ENCODE results near the gene CDH20. TPM values are rescaled to one million over a fixed set of nuclear protein-coding genes. Genes with fewer than 3 reads are reported as not detected.

Gene CDH20
- total RNA-seq, 2 donors from 2014 or later = not detected

DNA sequence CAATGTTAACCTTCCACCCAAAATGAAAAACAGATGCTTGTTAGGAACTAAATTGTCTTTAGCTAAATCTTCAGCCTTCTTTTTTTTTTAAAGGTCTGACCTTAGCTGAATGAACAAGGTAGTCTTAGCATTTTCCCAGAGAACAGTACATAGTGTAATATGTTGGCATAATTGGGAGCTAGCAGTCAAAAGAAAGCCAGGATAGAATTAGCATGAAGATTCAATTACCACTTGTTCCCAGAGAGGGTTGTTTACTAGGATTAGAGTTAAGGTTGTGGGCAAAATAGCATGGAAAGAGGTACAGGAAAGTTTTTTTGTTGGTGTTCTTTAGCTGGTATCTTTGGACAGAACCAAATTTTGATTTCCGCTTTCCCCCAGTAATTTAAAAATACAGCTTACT, 6.9 kb downstream of the CDH20 start:
- no peak overlapping the region for H3K27ac ChIP-seq
- H3K9ac ChIP-seq (ENCODE audit: low read depth in 2 of 2, low read length in 2 of 2) = no peak overlapping the region
- no peak overlapping the region for H3K4me3 ChIP-seq
- DNase-seq = no peak
- intact Hi-C loops (cut with DNase I) = no loop called here
- H3K27me3 ChIP-seq = no peaks in the 10 kb centered on the region
- H3K36me3 ChIP-seq = no peaks in the 10 kb centered on the region
- H3K4me1 ChIP-seq = no peaks in the 10 kb centered on the region
- TF ChIP-seq, protein P1, sequence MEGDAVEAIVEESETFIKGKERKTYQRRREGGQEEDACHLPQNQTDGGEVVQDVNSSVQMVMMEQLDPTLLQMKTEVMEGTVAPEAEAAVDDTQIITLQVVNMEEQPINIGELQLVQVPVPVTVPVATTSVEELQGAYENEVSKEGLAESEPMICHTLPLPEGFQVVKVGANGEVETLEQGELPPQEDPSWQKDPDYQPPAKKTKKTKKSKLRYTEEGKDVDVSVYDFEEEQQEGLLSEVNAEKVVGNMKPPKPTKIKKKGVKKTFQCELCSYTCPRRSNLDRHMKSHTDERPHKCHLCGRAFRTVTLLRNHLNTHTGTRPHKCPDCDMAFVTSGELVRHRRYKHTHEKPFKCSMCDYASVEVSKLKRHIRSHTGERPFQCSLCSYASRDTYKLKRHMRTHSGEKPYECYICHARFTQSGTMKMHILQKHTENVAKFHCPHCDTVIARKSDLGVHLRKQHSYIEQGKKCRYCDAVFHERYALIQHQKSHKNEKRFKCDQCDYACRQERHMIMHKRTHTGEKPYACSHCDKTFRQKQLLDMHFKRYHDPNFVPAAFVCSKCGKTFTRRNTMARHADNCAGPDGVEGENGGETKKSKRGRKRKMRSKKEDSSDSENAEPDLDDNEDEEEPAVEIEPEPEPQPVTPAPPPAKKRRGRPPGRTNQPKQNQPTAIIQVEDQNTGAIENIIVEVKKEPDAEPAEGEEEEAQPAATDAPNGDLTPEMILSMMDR (IDR thresholded peaks at IDR 0.05) = no peak
- no peaks in the 10 kb centered on the region for H3K9me3 ChIP-seq

DNA sequence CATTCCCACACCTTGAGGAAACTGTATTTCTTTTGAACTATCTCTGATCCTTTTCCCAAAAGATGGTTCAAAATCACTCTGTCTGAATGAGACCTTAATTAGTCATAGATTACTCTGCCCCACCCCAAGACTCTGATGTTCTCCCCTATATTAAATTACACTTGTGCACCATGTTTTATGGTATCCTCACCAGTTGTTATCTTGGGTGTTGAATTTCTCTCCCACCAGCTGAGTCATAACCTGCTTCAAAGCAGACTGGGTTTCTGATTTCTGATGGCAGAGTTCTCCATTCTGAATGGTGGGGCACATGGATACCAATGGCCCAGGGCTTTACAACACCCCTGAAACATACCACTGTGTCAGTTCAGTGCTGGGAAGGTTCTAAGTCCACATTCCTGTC, 15.0 kb downstream of the CDH20 start:
- Histone ChIP-seq H3K4me3 (no peak overlapping the region), H3K27ac (no peak overlapping the region), H3K4me1 (no peaks in the 10 kb centered on the region), H3K9ac (ENCODE audit: low read depth in 2 of 2, low read length in 2 of 2) (no peak overlapping the region), H3K9me3 (no peaks in the 10 kb centered on the region), H3K27me3 (no peaks in the 10 kb centered on the region), H3K36me3 (no peaks in the 10 kb centered on the region)
- TF ChIP-seq, protein P1 (IDR thresholded peaks at IDR 0.05) = no peak
- no peak for DNase-seq
- intact Hi-C loops (cut with DNase I) = no loop called here

DNA sequence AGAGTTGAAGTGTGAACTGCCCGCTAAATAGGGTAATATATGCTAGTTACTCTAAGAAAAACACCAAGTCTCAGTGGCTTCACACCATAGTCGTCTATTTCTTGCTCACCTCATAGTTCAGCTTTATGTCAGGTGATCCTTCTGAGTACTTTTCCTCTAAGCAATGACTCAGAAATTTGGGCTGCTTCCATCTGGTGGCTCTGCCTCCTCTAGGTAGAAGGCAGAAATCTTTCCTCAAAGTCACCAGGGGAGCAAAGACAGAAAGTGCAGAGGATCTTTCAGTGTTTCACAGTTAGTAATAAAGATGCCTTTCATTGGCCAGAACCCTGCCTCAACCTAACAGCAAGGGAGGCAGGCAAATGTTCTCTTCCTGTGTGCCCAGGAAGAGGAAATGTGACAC, 17.3 kb downstream of the CDH20 start:
- intact Hi-C loops (cut with DNase I) = no loop called here
- no peaks in the 10 kb centered on the region for H3K36me3 ChIP-seq
- DNase-seq = no peak
- H3K9ac ChIP-seq (ENCODE audit: low read depth in 2 of 2, low read length in 2 of 2) = no peak overlapping the region
- H3K4me1 ChIP-seq = no peaks in the 10 kb centered on the region
- TF ChIP-seq, protein P1 (IDR thresholded peaks at IDR 0.05) = no peak
- H3K27ac ChIP-seq = no peak overlapping the region
- H3K9me3 ChIP-seq = no peaks in the 10 kb centered on the region
- no peak overlapping the region for H3K4me3 ChIP-seq
- no peaks in the 10 kb centered on the region for H3K27me3 ChIP-seq

DNA sequence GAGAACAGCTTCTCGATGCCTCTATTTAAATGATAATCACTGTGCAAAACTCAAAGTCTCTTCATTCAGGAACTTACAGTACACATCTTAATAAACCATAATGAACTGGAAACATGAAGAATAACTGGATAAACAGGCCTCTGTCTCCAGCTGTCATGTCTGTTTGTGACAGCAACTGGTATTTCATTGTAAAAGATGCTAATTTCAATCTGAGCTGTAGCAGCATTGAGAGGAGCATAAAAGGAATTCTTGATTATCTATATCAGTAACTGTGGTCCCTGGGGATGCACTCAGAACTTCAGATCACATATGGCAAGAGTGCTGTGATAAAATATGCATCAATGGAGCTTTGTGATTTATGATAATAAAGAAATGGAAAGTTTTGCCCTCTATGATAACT, 18.8 kb downstream of the CDH20 start:
- Histone ChIP-seq H3K4me3 (no peak overlapping the region), H3K27ac (no peak overlapping the region), H3K27me3 (no peaks in the 10 kb centered on the region), H3K9me3 (no peaks in the 10 kb centered on the region), H3K4me1 (no peaks in the 10 kb centered on the region), H3K9ac (ENCODE audit: low read depth in 2 of 2, low read length in 2 of 2) (no peak overlapping the region), H3K36me3 (no peaks in the 10 kb centered on the region)
- TF ChIP-seq, protein P1 (IDR thresholded peaks at IDR 0.05) = no peak
- intact Hi-C loops (cut with DNase I) = no loop called here
- DNase-seq = no peak

DNA sequence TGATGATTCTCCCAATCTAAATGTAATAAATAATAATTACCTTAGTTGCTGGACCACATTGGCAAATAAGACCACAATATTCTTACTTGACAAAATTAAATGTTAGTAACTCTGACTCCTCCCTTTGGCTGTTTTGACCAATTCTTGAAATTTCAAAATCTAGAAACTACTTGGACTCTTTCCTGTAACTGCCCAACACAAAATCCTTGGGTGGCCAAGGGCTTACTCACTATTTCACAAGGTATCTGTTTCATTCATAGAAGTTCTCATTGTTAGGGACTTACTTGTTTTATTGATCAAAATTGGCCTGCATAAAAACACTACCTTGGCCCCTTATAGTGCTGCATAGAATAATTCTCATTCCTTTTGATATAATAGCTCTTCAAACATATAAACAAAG, 19.4 kb downstream of the CDH20 start:
- H3K27ac ChIP-seq = no peak overlapping the region
- H3K9ac ChIP-seq (ENCODE audit: low read depth in 2 of 2, low read length in 2 of 2) = no peak overlapping the region
- no peaks in the 10 kb centered on the region for H3K9me3 ChIP-seq
- intact Hi-C loops (cut with DNase I) = no loop called here
- no peaks in the 10 kb centered on the region for H3K4me1 ChIP-seq
- no peaks in the 10 kb centered on the region for H3K27me3 ChIP-seq
- H3K4me3 ChIP-seq = no peak overlapping the region
- no peaks in the 10 kb centered on the region for H3K36me3 ChIP-seq
- no peak for DNase-seq
- TF ChIP-seq, protein P1 (IDR thresholded peaks at IDR 0.05) = no peak

Data from colonic mucosa (tissue), 4 donors.